Stimulated activated CD8-positive, alpha-beta memory T cell treated with anti-CD3 and anti-CD28 coated beads, Interleukin-4, amount 100 ng/mL, for 48 hours (primary cell): Measurements from ENCODE around the gene CCSER1.
"Not testable (repeated sequence)": the region's sequence is repeated elsewhere in the genome, so short reads cannot be mapped to it uniquely, and the experiment has no call there.

ENCODE experiments used
- DNase-seq: peaks from one replicate; pipeline ENCODE4 v3.0.0-alpha.2; 2020

Gene CCSER1

GRCh38 chr4:91226867-91227266, 1099.7 kb downstream of the CCSER1 start:
- no peak for DNase-seq

DNA sequence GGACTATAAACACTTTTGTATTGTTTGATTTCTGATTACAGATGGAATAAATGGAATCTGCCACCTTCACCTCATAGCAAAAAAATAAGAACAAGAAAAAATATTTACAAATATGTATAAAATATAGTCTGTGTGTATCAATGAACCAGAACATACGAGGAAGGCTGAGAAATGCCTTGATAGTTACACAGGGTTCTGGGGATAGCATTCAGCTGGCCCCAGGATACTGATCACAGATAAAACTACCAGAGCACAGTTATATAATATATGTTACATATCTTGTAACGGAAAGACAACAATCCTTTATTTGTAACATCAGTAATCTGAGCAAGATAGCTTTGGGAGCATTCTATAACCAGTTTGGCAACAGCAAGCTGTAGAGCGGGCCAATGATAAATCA, 1101.5 kb downstream of the CCSER1 start:
- no peak for DNase-seq

DNA sequence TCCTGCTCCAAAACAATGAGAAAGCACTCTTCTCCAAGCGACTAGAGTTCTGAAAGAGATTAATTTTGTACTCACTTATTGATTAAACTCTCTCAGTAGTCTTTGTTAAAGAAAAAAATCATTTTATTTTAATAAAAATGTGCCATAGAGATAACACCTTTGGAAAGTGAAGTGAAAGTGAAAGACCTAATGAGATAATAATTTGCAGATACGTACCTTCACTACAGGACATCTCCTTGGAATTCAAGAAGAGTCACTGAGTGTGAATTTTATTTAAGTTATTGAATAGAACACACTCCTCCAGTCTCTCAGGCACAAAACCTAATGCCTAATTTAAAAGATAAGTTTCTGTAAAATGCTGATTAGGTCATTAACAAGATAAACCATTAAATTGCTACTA, 1106.0 kb downstream of the CCSER1 start:
- DNase-seq = no peak

DNA sequence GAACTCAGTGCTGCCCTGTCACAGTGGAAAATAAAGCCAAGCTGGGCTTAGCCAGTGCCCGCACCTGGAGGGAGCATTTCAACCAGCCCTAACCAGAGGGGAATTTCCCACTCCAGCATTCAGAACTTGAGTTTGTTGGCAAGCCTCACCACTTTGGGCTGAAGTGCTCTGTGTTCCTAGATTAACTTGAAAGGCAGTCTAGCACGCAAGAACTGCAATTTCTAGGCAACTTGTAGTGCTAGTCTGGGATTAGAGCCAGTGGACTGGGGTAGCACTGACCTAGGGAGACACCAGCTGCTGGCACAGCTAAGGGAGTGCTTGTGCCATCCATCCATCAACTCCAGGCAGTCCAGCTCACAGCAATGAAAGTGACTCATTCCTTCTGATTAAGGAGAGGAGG, 1115.9 kb downstream of the CCSER1 start:
- no peak for DNase-seq

GRCh38 chr4:91256043-91256442, 1128.8 kb downstream of the CCSER1 start:
- no peak for DNase-seq

DNA sequence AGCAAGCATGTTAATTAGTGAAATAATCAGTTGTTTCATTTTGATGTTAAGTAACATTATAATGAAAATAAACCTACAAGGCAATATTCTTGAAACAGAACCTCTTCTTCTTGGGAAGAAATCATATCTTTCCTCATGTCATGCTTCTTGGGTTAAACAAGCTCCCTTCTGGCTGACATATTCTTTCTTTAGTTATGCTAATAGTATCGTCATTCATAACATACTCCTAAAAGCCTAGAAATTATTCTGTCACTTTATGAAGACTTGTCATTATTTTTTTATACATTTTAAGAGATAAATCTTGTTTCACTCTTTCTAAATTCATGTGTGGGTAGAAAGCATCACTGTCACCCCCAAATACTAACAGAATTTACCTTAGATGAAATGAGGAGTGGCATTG, 1129.6 kb downstream of the CCSER1 start:
- no peak for DNase-seq

GRCh38 chr4:91257721-91258120, 1130.5 kb downstream of the CCSER1 start:
- DNase-seq = no peak

DNA sequence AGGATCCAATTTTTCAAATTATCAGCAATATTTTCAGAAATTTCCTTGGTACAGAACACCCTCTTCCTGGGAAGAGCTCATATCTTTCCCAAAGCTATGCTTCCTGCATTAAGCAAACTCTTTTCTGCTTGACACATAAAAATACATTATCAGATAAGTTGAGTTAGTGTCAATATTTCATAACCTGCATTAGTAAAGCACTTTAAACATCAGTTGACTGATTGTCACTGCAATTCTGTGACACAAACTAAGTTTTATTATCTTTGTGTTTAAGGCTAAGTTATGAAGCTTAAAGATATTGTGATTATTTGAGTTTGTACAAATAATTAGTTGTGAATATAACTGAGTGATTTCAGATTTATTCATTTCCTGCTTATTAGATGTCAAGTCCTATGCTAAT, 1131.1 kb downstream of the CCSER1 start:
- no peak for DNase-seq

DNA sequence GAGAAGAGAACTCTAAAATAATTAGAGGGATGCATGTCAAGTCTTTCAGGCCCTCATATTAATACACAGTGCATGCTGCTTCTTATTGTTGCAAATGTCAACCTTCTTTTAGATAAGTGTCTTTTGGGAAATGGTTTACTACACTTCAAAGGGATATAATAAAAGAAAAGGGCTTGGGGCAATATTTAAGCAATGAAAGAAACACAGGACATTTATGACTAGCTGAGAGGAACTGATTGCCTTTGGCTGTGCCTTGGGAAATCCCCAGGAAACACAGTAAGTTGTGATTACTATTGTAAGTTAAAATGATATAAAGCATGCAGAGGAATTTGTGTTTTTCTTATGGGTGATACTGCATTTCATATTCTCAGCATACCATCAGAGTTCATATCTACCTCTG, 1140.3 kb downstream of the CCSER1 start:
- no peak for DNase-seq

GRCh38 chr4:91268481-91268880, 1141.3 kb downstream of the CCSER1 start:
- not testable (repeated sequence) for DNase-seq

DNA sequence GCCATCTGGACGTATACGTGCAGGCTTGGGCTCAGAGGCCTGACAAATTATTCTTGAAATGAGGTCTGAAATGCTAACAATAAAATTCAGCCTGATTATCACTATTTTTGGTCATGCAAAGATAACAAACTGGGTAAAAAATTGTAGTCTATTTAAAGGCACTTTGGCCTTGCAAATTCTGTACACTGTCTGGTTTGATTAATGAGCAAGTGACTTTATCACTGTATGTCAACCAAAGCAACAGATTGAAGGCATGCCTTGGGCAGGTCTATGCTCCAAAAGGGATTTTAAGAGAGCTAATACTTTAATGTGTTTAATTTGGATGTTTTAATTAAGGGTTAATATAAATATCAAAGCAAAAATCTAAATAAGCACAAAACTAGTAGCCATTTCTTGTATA, 1141.7 kb downstream of the CCSER1 start:
- no peak for DNase-seq

- DNase-seq = no peak
These were observed 1152.7 kb downstream of the CCSER1 start for GRCh38 chr4:91279899-91280298.

DNA sequence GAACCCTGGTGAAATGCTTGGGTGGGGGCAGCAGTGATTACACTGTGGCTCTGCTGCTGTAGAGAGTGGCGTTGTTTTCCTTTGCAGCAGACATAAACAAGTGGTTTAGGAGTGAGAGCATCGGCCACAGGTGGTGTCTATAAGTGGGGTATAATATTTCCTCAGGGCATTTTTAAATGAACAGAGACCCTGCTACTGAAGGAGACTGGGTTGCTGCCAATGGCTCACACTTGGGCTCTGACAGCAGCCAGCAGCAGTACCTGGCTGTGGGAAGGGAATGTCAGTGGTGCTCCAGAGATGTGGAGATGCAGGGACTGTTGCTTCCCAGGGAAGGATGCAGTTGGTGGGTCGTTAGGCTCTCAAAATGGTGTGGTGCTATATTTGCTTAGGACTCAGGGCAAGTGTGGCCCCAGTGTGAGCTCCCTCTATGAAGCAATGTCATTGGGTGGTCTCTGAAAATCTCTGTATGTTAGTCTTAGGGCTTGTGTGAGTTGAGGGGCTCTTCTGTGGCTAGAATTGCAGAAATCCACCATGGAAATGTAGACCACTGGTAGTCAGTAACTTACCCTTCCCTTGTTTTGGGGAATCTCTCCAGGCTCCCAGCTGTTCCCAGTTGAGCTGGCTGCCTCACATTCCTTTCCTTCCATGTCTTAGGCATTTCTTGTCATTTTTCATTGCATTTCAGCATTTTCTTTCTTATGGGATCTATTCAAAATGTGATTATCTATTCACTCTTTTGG, 1153.5 kb downstream of the CCSER1 start:
- no peak for DNase-seq

- DNase-seq = no peak
These were observed 1155.0 kb downstream of the CCSER1 start for GRCh38 chr4:91282217-91282616.

DNA sequence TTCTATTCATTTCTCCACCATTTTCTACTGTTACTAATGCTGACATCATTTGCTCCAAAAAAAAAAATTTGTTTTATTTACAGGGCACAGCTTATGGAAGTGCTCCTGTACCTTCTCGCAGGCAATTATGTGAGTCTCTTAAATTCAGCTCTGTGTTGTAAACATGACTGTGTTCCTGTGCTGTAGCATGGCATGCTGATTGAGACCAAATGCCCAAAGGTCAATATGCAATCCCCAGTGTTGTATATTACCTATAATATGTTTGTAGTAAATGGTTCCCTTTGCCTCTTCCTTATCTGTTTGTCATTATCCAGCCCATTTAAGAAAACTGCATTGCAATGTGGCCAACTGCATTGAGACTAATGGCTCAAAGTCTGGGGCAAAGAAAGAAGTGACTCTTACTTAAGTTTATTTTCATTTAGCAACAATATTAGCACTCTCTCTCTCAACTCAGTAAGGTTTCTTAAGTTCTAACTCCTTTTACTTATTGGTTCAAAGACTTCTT, 1156.6 kb downstream of the CCSER1 start:
- DNase-seq = no peak

- no peak for DNase-seq
These were observed 1157.3 kb downstream of the CCSER1 start for GRCh38 chr4:91284480-91284879.

GRCh38 chr4:91285487-91285886, 1158.3 kb downstream of the CCSER1 start:
- no peak for DNase-seq

DNA sequence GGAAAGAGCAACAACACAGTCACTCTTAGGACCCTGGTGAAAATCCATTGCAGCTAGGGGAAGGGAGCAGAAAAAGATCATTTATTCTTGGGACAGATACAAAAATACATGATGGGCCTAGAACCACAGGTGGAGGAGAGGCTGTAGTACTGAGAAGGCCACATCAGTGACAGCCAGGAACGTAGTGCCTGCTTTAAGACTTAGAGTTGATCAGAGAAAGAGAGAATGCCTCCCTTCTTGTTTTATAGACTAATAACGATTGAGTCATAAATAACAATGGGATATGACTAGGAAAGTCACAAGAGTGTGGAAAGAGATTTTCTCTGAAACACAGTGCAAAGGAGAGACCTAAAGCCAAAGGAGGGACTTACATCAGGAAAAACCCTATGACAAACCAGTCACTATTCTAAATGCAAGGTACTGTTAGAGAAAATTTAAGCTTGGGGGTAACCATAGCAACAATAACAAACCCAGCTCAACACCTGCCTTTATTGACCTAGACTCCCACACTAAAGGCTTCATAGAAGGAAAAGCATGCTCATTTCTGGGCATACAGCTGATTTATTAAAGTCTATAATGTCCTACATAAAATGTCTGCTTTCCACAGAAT, 1161.6 kb downstream of the CCSER1 start:
- DNase-seq = no peak

- DNase-seq = no peak
These were observed 1171.0 kb downstream of the CCSER1 start for GRCh38 chr4:91298156-91298700.

GRCh38 chr4:91298824-91299223, 1171.6 kb downstream of the CCSER1 start:
- DNase-seq = no peak

DNA sequence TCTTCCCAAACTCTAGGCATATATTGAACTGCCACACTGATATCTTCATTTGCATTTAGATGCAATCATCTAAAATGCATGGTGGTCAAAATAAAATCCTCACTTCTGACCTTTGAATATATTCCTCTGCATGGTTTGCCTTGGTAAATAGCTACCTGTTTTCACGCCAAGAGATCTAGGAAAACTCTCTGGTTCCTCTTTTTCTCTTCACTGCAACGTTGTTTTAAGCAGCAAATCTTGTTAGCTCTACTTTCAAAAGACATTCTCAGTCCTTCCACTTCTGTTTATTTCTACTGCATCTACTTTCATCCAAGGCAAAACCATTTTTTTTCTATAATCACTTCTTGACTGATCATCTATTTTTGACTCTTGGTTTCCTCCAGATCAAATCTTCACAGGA, 1174.9 kb downstream of the CCSER1 start:
- DNase-seq = no peak

DNA sequence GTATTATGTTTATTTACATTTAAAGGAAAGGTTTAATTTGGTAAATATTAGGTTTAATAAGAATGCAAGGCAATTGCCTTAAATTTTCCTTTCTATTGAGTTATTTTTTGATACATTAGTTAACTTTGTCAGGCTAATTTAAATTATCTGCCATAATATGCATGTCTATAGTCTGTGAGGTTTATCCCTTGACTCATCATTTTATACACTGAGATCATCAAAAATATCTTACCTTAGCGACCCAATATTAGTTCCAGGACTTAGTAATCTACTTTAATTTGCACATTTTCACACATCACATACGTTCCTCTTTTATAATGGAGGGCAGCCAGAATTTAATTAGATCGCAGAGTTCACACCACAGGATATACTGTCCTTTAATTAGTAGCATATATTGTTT, 1177.1 kb downstream of the CCSER1 start:
- DNase-seq = no peak

DNA sequence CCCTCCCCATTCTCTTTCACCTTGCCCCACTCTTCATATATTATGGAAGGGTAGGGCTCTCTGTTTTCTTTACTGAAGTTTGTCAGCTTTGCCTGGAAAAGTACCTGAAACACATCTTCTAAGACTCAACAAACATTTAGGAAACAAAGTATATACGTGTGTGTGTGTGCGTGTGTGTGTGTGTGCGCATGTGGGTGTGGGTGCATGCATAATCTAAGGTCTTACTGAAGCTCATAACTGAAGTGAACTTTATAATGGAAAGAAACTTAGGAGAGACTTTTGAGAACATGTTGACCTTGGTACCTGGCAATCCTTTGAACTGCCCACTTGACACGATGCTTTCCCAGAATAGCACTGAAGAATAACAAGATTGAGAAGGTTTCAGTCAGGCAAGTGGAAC, 1190.2 kb downstream of the CCSER1 start:
- no peak for DNase-seq

- DNase-seq = no peak
These were observed 1192.5 kb downstream of the CCSER1 start for GRCh38 chr4:91319556-91320268.
